Measurements from ENCODE around the gene MTX3. TPM values are rescaled to one million over a fixed set of nuclear protein-coding genes. Genes with fewer than 3 reads are reported as not detected.

The MTX3 gene
- total and polyA plus RNA-seq, 10 of the 15 experiments (the other 5 are each of a cell fraction or from before 2014, with no cell fraction given): 1.8 to 18.9 (median 9.3) TPM

DNA sequence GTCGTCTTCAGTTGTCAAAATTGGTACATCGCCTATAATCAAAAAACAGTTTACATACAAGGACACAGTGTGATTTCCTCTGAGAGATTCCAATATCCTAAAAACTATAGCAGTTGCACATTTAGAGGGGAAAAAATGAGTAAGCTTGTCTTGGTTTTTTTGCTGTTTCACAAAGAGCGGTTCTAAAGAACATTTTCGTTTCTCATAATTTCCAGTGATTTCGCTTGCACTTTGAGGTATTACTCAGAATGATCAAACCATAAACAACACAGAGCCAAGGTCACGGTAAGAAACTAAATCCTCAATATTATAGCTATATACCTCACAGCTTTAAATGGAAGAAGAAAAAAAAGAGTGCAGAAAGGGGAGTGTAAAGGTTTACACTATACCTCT lies 861 bp downstream of the MTX3 start (continued):
- TF ChIP-seq, protein P1, sequence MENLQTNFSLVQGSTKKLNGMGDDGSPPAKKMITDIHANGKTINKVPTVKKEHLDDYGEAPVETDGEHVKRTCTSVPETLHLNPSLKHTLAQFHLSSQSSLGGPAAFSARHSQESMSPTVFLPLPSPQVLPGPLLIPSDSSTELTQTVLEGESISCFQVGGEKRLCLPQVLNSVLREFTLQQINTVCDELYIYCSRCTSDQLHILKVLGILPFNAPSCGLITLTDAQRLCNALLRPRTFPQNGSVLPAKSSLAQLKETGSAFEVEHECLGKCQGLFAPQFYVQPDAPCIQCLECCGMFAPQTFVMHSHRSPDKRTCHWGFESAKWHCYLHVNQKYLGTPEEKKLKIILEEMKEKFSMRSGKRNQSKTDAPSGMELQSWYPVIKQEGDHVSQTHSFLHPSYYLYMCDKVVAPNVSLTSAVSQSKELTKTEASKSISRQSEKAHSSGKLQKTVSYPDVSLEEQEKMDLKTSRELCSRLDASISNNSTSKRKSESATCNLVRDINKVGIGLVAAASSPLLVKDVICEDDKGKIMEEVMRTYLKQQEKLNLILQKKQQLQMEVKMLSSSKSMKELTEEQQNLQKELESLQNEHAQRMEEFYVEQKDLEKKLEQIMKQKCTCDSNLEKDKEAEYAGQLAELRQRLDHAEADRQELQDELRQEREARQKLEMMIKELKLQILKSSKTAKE (IDR thresholded peaks at IDR 0.05; ENCODE audit: low read depth, poor library complexity, severe bottlenecking): no peak
- TF ChIP-seq NFYA (IDR thresholded peaks at IDR 0.05; ENCODE audit: borderline replicate concordance, low read depth, low read length): no peak
- TF ChIP-seq ZNF384 (IDR thresholded peaks at IDR 0.05; ENCODE audit: borderline replicate concordance, low read depth, low read length): 0 out of 2 replicates have a peak, but pooled peaks have one; percentile 22
- no peak for TF ChIP-seq HDGF (IDR thresholded peaks at IDR 0.05)
- no peak for TF ChIP-seq SIX5 (IDR thresholded peaks at IDR 0.05; ENCODE audit: low read depth, low read length, severe bottlenecking)
- TF ChIP-seq CBX5 (IDR thresholded peaks at IDR 0.05; ENCODE audit: low read depth): no peak
- no peak for TF ChIP-seq BACH1 (IDR thresholded peaks at IDR 0.05; ENCODE audit: borderline replicate concordance)
- TF ChIP-seq, protein P2, sequence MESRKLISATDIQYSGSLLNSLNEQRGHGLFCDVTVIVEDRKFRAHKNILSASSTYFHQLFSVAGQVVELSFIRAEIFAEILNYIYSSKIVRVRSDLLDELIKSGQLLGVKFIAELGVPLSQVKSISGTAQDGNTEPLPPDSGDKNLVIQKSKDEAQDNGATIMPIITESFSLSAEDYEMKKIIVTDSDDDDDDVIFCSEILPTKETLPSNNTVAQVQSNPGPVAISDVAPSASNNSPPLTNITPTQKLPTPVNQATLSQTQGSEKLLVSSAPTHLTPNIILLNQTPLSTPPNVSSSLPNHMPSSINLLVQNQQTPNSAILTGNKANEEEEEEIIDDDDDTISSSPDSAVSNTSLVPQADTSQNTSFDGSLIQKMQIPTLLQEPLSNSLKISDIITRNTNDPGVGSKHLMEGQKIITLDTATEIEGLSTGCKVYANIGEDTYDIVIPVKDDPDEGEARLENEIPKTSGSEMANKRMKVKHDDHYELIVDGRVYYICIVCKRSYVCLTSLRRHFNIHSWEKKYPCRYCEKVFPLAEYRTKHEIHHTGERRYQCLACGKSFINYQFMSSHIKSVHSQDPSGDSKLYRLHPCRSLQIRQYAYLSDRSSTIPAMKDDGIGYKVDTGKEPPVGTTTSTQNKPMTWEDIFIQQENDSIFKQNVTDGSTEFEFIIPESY (IDR thresholded peaks at IDR 0.05): no peak
- TF ChIP-seq ZSCAN29 (IDR thresholded peaks at IDR 0.05): no peak
- no peak for TF ChIP-seq BRCA1 (IDR thresholded peaks at IDR 0.05; ENCODE audit: low read depth, low read length)
- no peak for TF ChIP-seq CBX3 (IDR thresholded peaks at IDR 0.05; ENCODE audit: borderline replicate concordance, low read depth)
- 0 out of 2 replicates have a peak, but pooled peaks have one; percentile 52 for TF ChIP-seq TBL1XR1 (IDR thresholded peaks at IDR 0.05; ENCODE audit: low read depth, low read length)
- no peak for TF ChIP-seq BCL3 (IDR thresholded peaks at IDR 0.05; ENCODE audit: borderline replicate concordance, insufficient read depth, low read depth, low read length, poor library complexity, severe bottlenecking)
- TF ChIP-seq HCFC1 (IDR thresholded peaks at IDR 0.05; ENCODE audit: low read length): no peak
- no peak for TF ChIP-seq SMARCA5 (IDR thresholded peaks at IDR 0.05)
- no peak for TF ChIP-seq TCF12 (IDR thresholded peaks at IDR 0.05; ENCODE audit: low read depth, low read length)
- TF ChIP-seq ZBTB11 (CRISPR knock-in tag; IDR thresholded peaks at IDR 0.05): no peak
- TF ChIP-seq IRF5 (IDR thresholded peaks at IDR 0.05; ENCODE audit: borderline replicate concordance): no peak

All from GM12878 (cell line).